ENCODE results near the gene HOXA5.

GRCh38 chr7:27163288-27164044 is 20.0 kb upstream of the HOXA5 start:
- no peak for TF ChIP-seq CTCF (IDR thresholded peaks at IDR 0.05)
- no peak for TF ChIP-seq POLR2AphosphoS5 (IDR thresholded peaks at IDR 0.05)
- TF ChIP-seq POLR2A (IDR thresholded peaks at IDR 0.05), result no peak
